Mesendoderm (in vitro differentiated cells): Measurements from ENCODE around the gene CLK4.

Source experiments
- DNase-seq: peaks from one replicate; pipeline ENCODE4 v3.0.0; 2013
- H2AK5ac ChIP-seq: 2 replicates; pipeline ENCODE4 v1.6.1; 2013; ENCODE audit warnings: low read length, inconsistent platforms
- H2BK120ac ChIP-seq: 2 replicates; pipeline ENCODE4 v1.6.1; 2013; ENCODE audit warnings: low read depth, mild to moderate bottlenecking, low read length, moderate library complexity, mixed read lengths
- H2BK15ac ChIP-seq: replicated peaks from 2 replicates; pipeline ENCODE4 v1.6.1; 2013; ENCODE audit warnings: low read depth, mild to moderate bottlenecking, moderate library complexity
- H2BK5ac ChIP-seq: 2 replicates; pipeline ENCODE4 v1.6.1; 2013; ENCODE audit warnings: low read length, inconsistent platforms
- H3K18ac ChIP-seq: 2 replicates; pipeline ENCODE4 v1.6.1; 2013; ENCODE audit warnings: mild to moderate bottlenecking, low read length, mixed read lengths
- H3K23ac ChIP-seq: one replicate; pipeline ENCODE4 v1.6.1; 2013; ENCODE audit warnings: low read length
- H3K27ac ChIP-seq: 2 replicates; pipeline ENCODE4 v1.5.1; 2013; ENCODE audit warnings: low read depth, mild to moderate bottlenecking, inconsistent platforms, low read length, moderate library complexity
- H3K27me3 ChIP-seq: 2 replicates; pipeline ENCODE4 v1.6.1; 2013; ENCODE audit warnings: low read length, control low read depth, mild to moderate bottlenecking, inconsistent platforms; ENCODE audit not compliant: insufficient read depth, poor library complexity
- H3K36me3 ChIP-seq: 2 replicates; pipeline ENCODE4 v1.6.1; 2013; ENCODE audit warnings: low read length, inconsistent platforms; ENCODE audit not compliant: control insufficient read depth, insufficient read depth
- H3K4ac ChIP-seq: one replicate; pipeline ENCODE4 v1.6.1; 2013; ENCODE audit warnings: low read depth, mild to moderate bottlenecking, low read length, moderate library complexity
- H3K4me1 ChIP-seq: 2 replicates; pipeline ENCODE4 v1.6.1; 2013; ENCODE audit warnings: low read depth, low read length, inconsistent platforms; ENCODE audit not compliant: control insufficient read depth
- H3K4me2 ChIP-seq: 2 replicates; pipeline ENCODE4 v1.6.1; 2013; ENCODE audit warnings: low read length
- H3K4me3 ChIP-seq: 2 replicates; pipeline ENCODE4 v1.5.1; 2013; ENCODE audit warnings: mild to moderate bottlenecking, low read length
- H3K56ac ChIP-seq: one replicate; pipeline ENCODE4 v1.6.1; 2013; ENCODE audit warnings: low read length
- H3K79me1 ChIP-seq: 2 replicates; pipeline ENCODE4 v1.6.1; 2013; ENCODE audit warnings: low read length, inconsistent platforms
- H3K79me2 ChIP-seq: 2 replicates; pipeline ENCODE4 v1.6.1; 2013; ENCODE audit warnings: mild to moderate bottlenecking, low read length; ENCODE audit not compliant: control insufficient read depth, insufficient read depth
- H3K9ac ChIP-seq: 2 replicates; pipeline ENCODE4 v1.6.1; 2013; ENCODE audit warnings: low read length, inconsistent platforms
- H4K5ac ChIP-seq: one replicate; pipeline ENCODE4 v1.6.1; 2013; ENCODE audit warnings: low read length
- H4K8ac ChIP-seq: one replicate; pipeline ENCODE4 v1.6.1; 2013; ENCODE audit warnings: low read depth, mild to moderate bottlenecking, control low read depth, low read length, moderate library complexity
- WGBS: extraction: QIAGEN DNeasy Blood & Tissue Kit; methylation state at CpG from one replicate; pipeline ENCODE4 v1.1.7; 2013; ENCODE audit warnings: low lambda C conversion rate, missing lambda C conversion rate; ENCODE audit not compliant: insufficient coverage; ENCODE audit errors: extremely low coverage; 5-methylcytosine and 5-hydroxymethylcytosine counted together

Gene CLK4

DNA sequence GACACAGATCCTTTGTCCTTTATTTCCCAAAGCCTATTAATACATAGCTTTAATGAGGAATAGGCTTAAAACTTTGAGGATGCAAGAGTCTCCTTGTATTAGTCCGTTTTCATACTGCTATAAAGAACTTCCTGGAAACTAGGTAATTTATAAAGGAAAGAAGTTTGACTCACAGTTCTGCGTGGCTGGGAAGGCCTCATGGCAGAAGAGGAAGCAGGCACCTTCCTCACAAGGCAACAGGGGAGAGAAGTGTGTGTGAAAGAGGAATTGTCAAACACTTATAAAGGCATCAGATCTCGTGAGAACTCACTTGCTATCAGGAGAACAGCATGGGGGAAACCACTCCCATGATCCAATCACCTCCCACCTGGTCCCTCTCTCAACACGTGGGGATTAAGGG is 5.4 kb upstream of the CLK4 start:
- H3K4me3 ChIP-seq, result no peak overlapping the region
- no peaks in the 10 kb centered on the region for H3K27me3 ChIP-seq
- no peak overlapping the region for H3K23ac ChIP-seq
- H3K9ac ChIP-seq, result no peak overlapping the region
- H3K36me3 ChIP-seq, result no peaks in the 10 kb centered on the region
- H3K79me1 ChIP-seq, result no peaks in the 10 kb centered on the region
- H3K4ac ChIP-seq, result no peak overlapping the region
- no peak overlapping the region for H2AK5ac ChIP-seq
- H3K4me2 ChIP-seq, result no peak overlapping the region
- no peak overlapping the region for H2BK5ac ChIP-seq
- no peaks in the 10 kb centered on the region for H3K79me2 ChIP-seq
- H2BK15ac ChIP-seq, result no peak overlapping the region
- no peak overlapping the region for H4K8ac ChIP-seq
- no peak overlapping the region for H3K18ac ChIP-seq
- no peaks in the 10 kb centered on the region for H3K4me1 ChIP-seq
- no peak overlapping the region for H2BK120ac ChIP-seq
- H3K56ac ChIP-seq, result no peak overlapping the region
- DNase-seq, result no peak
- no CpG with 5 or more reads among the region's 4 CpGs for WGBS
- no peak overlapping the region for H3K27ac ChIP-seq
- no peak overlapping the region for H4K5ac ChIP-seq

DNA sequence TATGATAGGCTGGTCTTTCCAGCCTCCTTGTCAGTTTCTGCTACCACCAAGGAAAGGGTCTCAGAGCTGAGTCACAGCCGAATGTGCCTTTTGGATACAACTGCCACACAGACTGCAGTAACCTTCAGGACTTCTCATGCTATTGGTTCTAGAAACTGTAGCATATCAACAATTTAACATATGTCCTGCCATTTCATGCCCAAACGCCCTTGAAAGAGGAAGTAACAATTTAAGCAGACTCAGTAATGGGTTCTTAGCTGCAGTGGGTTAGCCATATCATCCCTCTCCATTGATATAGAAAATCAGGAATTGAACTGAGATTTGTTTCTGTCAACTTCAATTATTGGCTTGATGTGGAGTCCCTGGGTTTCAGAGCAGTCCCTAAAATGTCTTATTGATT is 4.1 kb upstream of the CLK4 start:
- H3K56ac ChIP-seq, result no peak overlapping the region
- H3K79me1 ChIP-seq, result no peaks in the 10 kb centered on the region
- no peak overlapping the region for H3K27ac ChIP-seq
- H2BK15ac ChIP-seq, result no peak overlapping the region
- no peak overlapping the region for H4K5ac ChIP-seq
- no peaks in the 10 kb centered on the region for H3K36me3 ChIP-seq
- H3K9ac ChIP-seq, result no peak overlapping the region
- WGBS, result no CpG with 5 or more reads among the region's 2 CpGs
- H3K4me2 ChIP-seq, result no peak overlapping the region
- no peak overlapping the region for H3K4ac ChIP-seq
- no peak overlapping the region for H2BK120ac ChIP-seq
- H4K8ac ChIP-seq, result no peak overlapping the region
- no peak overlapping the region for H3K18ac ChIP-seq
- no peaks in the 10 kb centered on the region for H3K4me1 ChIP-seq
- no peak overlapping the region for H2BK5ac ChIP-seq
- no peaks in the 10 kb centered on the region for H3K27me3 ChIP-seq
- H3K79me2 ChIP-seq, result peaks cover 1% of the 10 kb centered on the region
- DNase-seq, result no peak
- no peak overlapping the region for H2AK5ac ChIP-seq
- H3K4me3 ChIP-seq, result no peak overlapping the region
- no peak overlapping the region for H3K23ac ChIP-seq

DNA sequence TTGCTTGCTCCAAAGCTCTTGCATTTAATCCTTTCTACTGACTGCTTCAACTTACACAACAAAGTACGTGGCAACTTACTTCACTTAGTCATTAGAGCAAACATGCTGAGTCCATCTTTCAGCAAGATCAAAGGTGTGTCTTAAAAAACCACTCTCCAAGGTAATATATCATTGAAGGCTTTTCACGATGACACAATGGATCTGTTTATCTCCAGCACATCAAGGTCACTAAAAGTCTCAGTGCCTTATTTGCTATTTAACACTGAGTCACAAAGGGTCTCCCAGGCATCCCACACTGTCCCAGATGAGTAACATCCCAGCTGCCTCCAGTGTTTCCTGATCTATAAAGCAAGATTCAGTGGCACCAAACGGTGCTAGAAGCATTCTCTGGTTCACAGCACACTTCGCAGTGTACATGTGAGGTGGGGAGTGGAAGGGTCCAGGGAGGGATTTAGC is 3.7 kb upstream of the CLK4 start:
- H3K23ac ChIP-seq, result no peak overlapping the region
- H4K5ac ChIP-seq, result no peak overlapping the region
- H3K27me3 ChIP-seq, result no peaks in the 10 kb centered on the region
- no peak overlapping the region for H2BK15ac ChIP-seq
- H3K4me3 ChIP-seq, result no peak overlapping the region
- DNase-seq, result no peak
- no peak overlapping the region for H3K18ac ChIP-seq
- no peak overlapping the region for H3K9ac ChIP-seq
- no peak overlapping the region for H2BK5ac ChIP-seq
- H3K27ac ChIP-seq, result no peak overlapping the region
- H4K8ac ChIP-seq, result no peak overlapping the region
- H3K79me1 ChIP-seq, result no peaks in the 10 kb centered on the region
- H3K56ac ChIP-seq, result no peak overlapping the region
- H3K4me2 ChIP-seq, result no peak overlapping the region
- H2BK120ac ChIP-seq, result no peak overlapping the region
- H3K4ac ChIP-seq, result no peak overlapping the region
- H2AK5ac ChIP-seq, result no peak overlapping the region
- H3K36me3 ChIP-seq, result no peaks in the 10 kb centered on the region
- H3K79me2 ChIP-seq, result peaks cover 6% of the 10 kb centered on the region
- WGBS, result no CpG with 5 or more reads among the region's 4 CpGs
- H3K4me1 ChIP-seq, result no peaks in the 10 kb centered on the region

DNA sequence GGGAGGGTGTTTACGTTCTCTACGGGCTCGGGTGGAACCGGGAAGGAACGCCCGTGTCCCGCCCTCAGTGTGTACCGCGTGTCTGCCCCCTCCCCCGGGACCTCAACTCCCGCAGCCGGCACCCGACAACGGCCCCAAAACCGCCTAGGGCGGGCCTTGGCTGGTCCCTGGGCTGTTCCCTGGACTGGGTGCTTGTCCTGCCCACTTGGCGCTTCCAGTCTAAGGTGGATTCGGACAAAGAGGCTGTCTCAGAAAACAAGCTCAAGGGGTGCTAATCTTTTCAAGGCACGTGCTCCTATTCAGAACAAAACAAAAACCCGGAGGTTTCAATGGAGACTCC is 379 bp upstream of the CLK4 start:
- peak overlapping the region; percentile 57 for H3K9ac ChIP-seq
- peaks cover 2% of the 10 kb centered on the region for H3K4me1 ChIP-seq
- H3K56ac ChIP-seq, result peak overlapping the region; percentile 75
- peak overlapping the region; percentile 89 for H3K18ac ChIP-seq
- no CpG with 5 or more reads among the region's 20 CpGs for WGBS
- H2AK5ac ChIP-seq, result no peak overlapping the region
- no peak overlapping the region for H2BK15ac ChIP-seq
- no peak overlapping the region for H3K23ac ChIP-seq
- peak overlapping the region; percentile 41 for H3K4me2 ChIP-seq
- H2BK5ac ChIP-seq, result no peak overlapping the region
- H3K36me3 ChIP-seq, result no peaks in the 10 kb centered on the region
- peak overlapping the region; percentile 35 for H3K4me3 ChIP-seq
- H2BK120ac ChIP-seq, result no peak overlapping the region
- H3K27ac ChIP-seq, result no peak overlapping the region
- H4K5ac ChIP-seq, result peak overlapping the region; percentile 65
- H3K4ac ChIP-seq, result no peak overlapping the region
- H4K8ac ChIP-seq, result peak overlapping the region; percentile 98
- no peaks in the 10 kb centered on the region for H3K27me3 ChIP-seq
- DNase-seq, result peak; percentile 74
- H3K79me2 ChIP-seq, result peaks cover 20% of the 10 kb centered on the region
- H3K79me1 ChIP-seq, result peaks cover 3% of the 10 kb centered on the region

DNA sequence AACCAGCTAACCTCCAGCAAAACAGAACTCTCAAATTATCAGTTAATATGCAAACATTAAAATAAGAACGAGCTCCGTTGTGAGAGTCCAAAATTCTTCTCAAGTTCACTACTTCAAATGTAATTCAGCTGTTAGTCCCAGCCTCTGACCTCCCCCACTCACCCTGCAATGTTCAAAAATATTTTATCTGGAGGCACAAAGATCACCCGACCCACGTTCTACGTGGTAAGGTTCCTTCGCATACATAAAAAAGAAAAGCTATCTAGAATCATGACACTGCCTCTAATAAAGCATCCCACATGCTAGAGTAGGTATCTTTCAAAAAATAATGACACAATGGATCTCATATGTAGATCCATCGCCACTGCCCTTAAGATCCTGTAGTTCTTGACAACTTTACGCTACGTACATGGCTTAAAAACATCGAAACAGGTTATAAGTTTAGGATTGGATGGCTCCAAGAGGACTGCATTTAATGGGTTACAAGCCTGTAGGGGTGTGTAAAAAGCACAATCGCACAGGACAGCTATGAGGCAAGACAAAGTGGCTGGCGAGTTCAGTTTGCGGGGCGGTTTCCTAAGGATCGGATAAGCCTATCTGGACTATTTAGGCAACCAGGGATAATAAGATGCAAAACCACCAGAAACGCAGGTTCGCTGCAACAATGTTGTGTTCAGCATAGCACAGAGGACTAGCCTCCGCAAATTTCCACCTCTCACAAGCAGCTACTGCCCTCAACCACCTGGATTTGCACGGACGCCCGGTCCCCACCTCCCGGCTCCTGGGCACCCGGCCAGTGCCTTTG is 969 bp downstream of the CLK4 start:
- Histone ChIP-seq H2BK15ac (no peak overlapping the region), H2BK5ac (no peak overlapping the region), H3K4ac (peak overlapping the region; percentile 24), H4K8ac (no peak overlapping the region), H3K56ac (peak overlapping the region; percentile 92), H2AK5ac (no peak overlapping the region), H3K9ac (peak overlapping the region; percentile 83), H3K79me2 (peaks cover 20% of the 10 kb centered on the region), H3K4me2 (peak overlapping the region; percentile 72), H3K23ac (no peak overlapping the region), H3K4me1 (peaks cover 2% of the 10 kb centered on the region), H3K36me3 (no peaks in the 10 kb centered on the region), H3K79me1 (peaks cover 3% of the 10 kb centered on the region), H3K27ac (peak overlapping the region; percentile 45), H2BK120ac (no peak overlapping the region), H3K27me3 (no peaks in the 10 kb centered on the region), H4K5ac (no peak overlapping the region), H3K18ac (peak overlapping the region; percentile 46), H3K4me3 (peak overlapping the region; percentile 79)
- DNase-seq, result no peak
- no CpG with 5 or more reads among the region's 23 CpGs for WGBS
